HepG2 (cell line): ENCODE measurements around the gene ATP1A1. TPM values are rescaled to one million over a fixed set of nuclear protein-coding genes. Genes with fewer than 3 reads are reported as not detected.

Experiments used
- ATAC-seq: fragments of 200-7000 bp; cut with Tn5 transposase; 3 replicates; pipeline ENCODE4 v1.9.1; 2020; ENCODE audit warnings: mild to moderate bottlenecking, moderate library complexity
- BruUV-seq: library from RNA; stranded (reverse); fragments of 400-500 nt; replicated peaks from 2 replicates; lab custom pipeline; 2021; lab: Mats Ljungman, UMichigan
- CTCF ChIA-PET: fragments of 300-600 bp; formaldehyde crosslinking; extraction: SDS; loops from one replicate; lab custom pipeline; 2021; ENCODE audit warnings: low total read pairs, inconsistent platforms, low intra/inter-chr PET ratio; lab: Yijun Ruan, JAX
- POLR2A ChIA-PET: fragments of 350-600 bp; sonication (Branson Sonifier 250); formaldehyde crosslinking; loops from one replicate; lab custom pipeline; 2020; ENCODE audit warnings: antibody characterized with exemption, inconsistent platforms; lab: Yijun Ruan, JAX
- DNase-seq: peaks from one replicate; pipeline ENCODE4 v3.0.0-alpha.2; 2015; ENCODE audit warnings: low spot score
- FAIRE-seq: peaks from 3 replicates; lab custom pipeline; 2011; peaks lifted over from hg19 to GRCh38; lab: Jason Lieb, UNC
- H2AFZ ChIP-seq: one replicate; pipeline ENCODE4 v1.6.1; 2011; ENCODE audit warnings: low read length, inconsistent platforms
- H3K27ac ChIP-seq: fragments of 300-600 bp; 3 replicates; pipeline ENCODE4 v1.8.0; 2011; ENCODE audit warnings: mixed run types, mild to moderate bottlenecking, mixed read lengths, low read length, inconsistent platforms; ENCODE audit not compliant: insufficient read depth; ENCODE audit errors: extremely low read length
- H3K27me3 ChIP-seq, 2 experiments: fragments of 200-600 bp in 1 of 2; 2 replicates in 1 of 2; 3 replicates in 1 of 2; pipeline versions ENCODE4 v1.6.0 to v1.8.0; 2011; ENCODE audit warnings: low read length in 2 of 2, mild to moderate bottlenecking in 2 of 2, moderate library complexity in 2 of 2, inconsistent platforms in 1 of 2; ENCODE audit not compliant: insufficient read depth in 2 of 2, control insufficient read depth in 1 of 2
- H3K36me3 ChIP-seq, 2 experiments: fragments of 200-600 bp in 1 of 2; replicated peaks in 1 of 2; 2 replicates in 1 of 2; 3 replicates in 1 of 2; pipeline versions ENCODE4 v1.5.1 to v1.8.0; 2011; ENCODE audit warnings: low read length in 2 of 2, inconsistent platforms in 1 of 2; ENCODE audit not compliant: insufficient read depth in 2 of 2, control insufficient read depth in 1 of 2
- H3K4me1 ChIP-seq: 2 replicates; pipeline ENCODE4 v1.5.1; 2012; ENCODE audit warnings: low read length, inconsistent platforms; ENCODE audit not compliant: insufficient read depth
- H3K4me2 ChIP-seq: 2 replicates; pipeline ENCODE4 v1.6.0; 2011; ENCODE audit warnings: low read depth, low read length, inconsistent platforms
- H3K4me3 ChIP-seq, 3 experiments: fragments of 200-600 bp in 1 of 3; sonication (generic), shearing (Covaris generic) in 1 of 3; replicated peaks in 1 of 3; 2 replicates each; pipeline ENCODE4 v1.5.1; 2011 to 2016; ENCODE audit warnings: low read length in 3 of 3, inconsistent platforms in 2 of 3, low read depth in 2 of 3, mild to moderate bottlenecking in 2 of 3, control low read depth in 1 of 3, mixed read lengths in 1 of 3; ENCODE audit not compliant: insufficient read depth in 1 of 3
- H3K79me2 ChIP-seq: one replicate; pipeline ENCODE4 v1.6.1; 2011; ENCODE audit warnings: low read length, inconsistent platforms; ENCODE audit not compliant: insufficient read depth
- H3K9ac ChIP-seq: 2 replicates; pipeline ENCODE4 v1.6.0; 2011; ENCODE audit warnings: mild to moderate bottlenecking, low read depth, low read length, inconsistent platforms; ENCODE audit not compliant: insufficient read depth
- H3K9me3 ChIP-seq: 2 replicates; pipeline ENCODE4 v1.5.1; 2012; ENCODE audit warnings: mild to moderate bottlenecking, low read length
- H4K20me1 ChIP-seq: 2 replicates; pipeline ENCODE4 v1.6.0; 2011; ENCODE audit warnings: inconsistent platforms, mild to moderate bottlenecking, low read length, moderate library complexity; ENCODE audit not compliant: insufficient read depth
- ATRX ChIP-seq: sonication (generic); formaldehyde crosslinking; IDR thresholded peaks from 2 replicates; pipeline ENCODE4 v1.4.0; 2020; ENCODE audit warnings: missing genetic modification reagents, borderline replicate concordance
- ERF ChIP-seq: IDR thresholded peaks from 2 replicates; pipeline ENCODE4 v1.6.1; 2018; ENCODE audit warnings: missing biosample characterization, missing genetic modification reagents
- PPARG ChIP-seq: conservative IDR thresholded peaks from 2 replicates; pipeline ENCODE4 v1.6.1; 2016; ENCODE audit warnings: missing biosample characterization, missing genetic modification reagents
- SKI ChIP-seq: fragments of 450-650 bp; IDR thresholded peaks from one replicate; pipeline ENCODE4 v1.6.1; 2018; ENCODE audit warnings: mild to moderate bottlenecking; ENCODE audit not compliant: partially characterized antibody
- TEAD2 ChIP-seq: sonication (generic); formaldehyde crosslinking; IDR thresholded peaks from 2 replicates; pipeline ENCODE4 v1.9.0; 2021; ENCODE audit warnings: missing genetic modification reagents
- ZMYM2 ChIP-seq: sonication (generic); formaldehyde crosslinking; IDR thresholded peaks from 2 replicates; pipeline ENCODE4 v1.8.0; 2022; ENCODE audit warnings: mild to moderate bottlenecking, missing genetic modification reagents
- ZNF207 ChIP-seq: fragments of 450-650 bp; IDR thresholded peaks from 2 replicates; pipeline ENCODE4 v1.6.1; 2016; ENCODE audit warnings: antibody characterized with exemption, borderline replicate concordance
- ZNF230 ChIP-seq: sonication (generic); formaldehyde crosslinking; IDR thresholded peaks from 2 replicates; pipeline ENCODE4 v1.4.0; 2020; ENCODE audit warnings: mild to moderate bottlenecking, missing genetic modification reagents
- ZNF329 ChIP-seq: sonication (generic); formaldehyde crosslinking; IDR thresholded peaks from 2 replicates; pipeline ENCODE4 v1.9.0; 2021; ENCODE audit warnings: low read depth, mild to moderate bottlenecking, missing genetic modification reagents
- ZSCAN20 ChIP-seq: sonication (generic); formaldehyde crosslinking; IDR thresholded peaks from 2 replicates; pipeline ENCODE4 v1.4.0; 2020; ENCODE audit warnings: missing genetic modification reagents, mild to moderate bottlenecking, borderline replicate concordance
- ZSCAN30 ChIP-seq: sonication (generic); formaldehyde crosslinking; IDR thresholded peaks from 2 replicates; pipeline ENCODE4 v1.5.0; 2020; ENCODE audit warnings: mild to moderate bottlenecking, missing genetic modification reagents
- ZZZ3 ChIP-seq: sonication (generic); formaldehyde crosslinking; IDR thresholded peaks from 2 replicates; pipeline ENCODE4 v1.4.0; 2020; ENCODE audit warnings: missing genetic modification reagents, mild to moderate bottlenecking, borderline replicate concordance
- WGBS: methylation state at CpG from one replicate; pipeline ENCODE4 v1.1.6; 2017; ENCODE audit warnings: low lambda C conversion rate; 5-methylcytosine and 5-hydroxymethylcytosine counted together
- in situ Hi-C: cut with HindIII; loops from 2 replicates; pipeline ENCODE4 v1.10.0; 2017; ENCODE audit warnings: low pct_unique_long_range_greater_than_20kb; ENCODE audit not compliant: extremely low pct_ligation_motif_present
- intact Hi-C: fragments of 100-400 bp; cut with micrococcal nuclease; formaldehyde crosslinking; loops from one replicate; pipeline ENCODE4 v1.10.0; 2022; ENCODE audit not compliant: unreplicated experiment
- polyA plus RNA-seq, 8 experiments: library from polyadenylated mRNA; depleted of rRNA in 3 of 8; stranded (reverse) in 7 of 8; unstranded in 1 of 8; fragments of >200 nt; fragmentation: Illumina TruSeq in 4 of 8; extraction: Trizol in 4 of 8; gene quantifications; 2 replicates each; pipeline versions ENCODE4 v1.2.1 to v1.2.3, GENCODE V29; 2011 to 2016; ENCODE audit warnings: low read depth in 4 of 8, missing spikeins in 1 of 8, mixed read lengths in 1 of 8; ENCODE audit not compliant: insufficient read depth in 1 of 8
- total RNA-seq, 5 experiments: library from RNA; depleted of rRNA; stranded (reverse); fragments of >200 nt; fragmentation: Illumina TruSeq; extraction: Trizol; gene quantifications; 2 replicates each; pipeline ENCODE4 v1.2.3, GENCODE V29; 2016; ENCODE audit warnings: low read depth in 1 of 5
- TF ChIP-seq, protein P1 (sequence below): sonication (generic); formaldehyde crosslinking; IDR thresholded peaks from 2 replicates; pipeline ENCODE4 v1.4.0; 2020; ENCODE audit warnings: missing genetic modification reagents, borderline replicate concordance
- TF ChIP-seq, protein P2 (sequence below): sonication (generic); formaldehyde crosslinking; IDR thresholded peaks from 2 replicates; pipeline ENCODE4 v1.4.0; 2020; ENCODE audit warnings: missing genetic modification reagents, borderline replicate concordance
- TF ChIP-seq, protein P3 (sequence below): sonication (generic); formaldehyde crosslinking; IDR thresholded peaks from 2 replicates; pipeline ENCODE4 v1.4.0; 2020; ENCODE audit warnings: mild to moderate bottlenecking, missing genetic modification reagents
- TF ChIP-seq, protein P4 (sequence below): sonication (generic); formaldehyde crosslinking; IDR thresholded peaks from 2 replicates; pipeline ENCODE4 v1.8.0; 2022; ENCODE audit warnings: mild to moderate bottlenecking, missing genetic modification reagents, borderline replicate concordance
- TF ChIP-seq, protein P5 (sequence below): sonication (generic); formaldehyde crosslinking; IDR thresholded peaks from 2 replicates; pipeline ENCODE4 v1.4.0; 2020; ENCODE audit warnings: mild to moderate bottlenecking, low read depth, missing genetic modification reagents
- TF ChIP-seq, protein P6 (sequence below): sonication (generic); formaldehyde crosslinking; IDR thresholded peaks from 2 replicates; pipeline ENCODE4 v1.4.0; 2020; ENCODE audit warnings: missing genetic modification reagents

The ATP1A1 gene
- total and polyA plus RNA-seq, 2 of the 13 experiments (the other 11 are each of a cell fraction or from before 2014, with no cell fraction given): 280 to 705 TPM

DNA sequence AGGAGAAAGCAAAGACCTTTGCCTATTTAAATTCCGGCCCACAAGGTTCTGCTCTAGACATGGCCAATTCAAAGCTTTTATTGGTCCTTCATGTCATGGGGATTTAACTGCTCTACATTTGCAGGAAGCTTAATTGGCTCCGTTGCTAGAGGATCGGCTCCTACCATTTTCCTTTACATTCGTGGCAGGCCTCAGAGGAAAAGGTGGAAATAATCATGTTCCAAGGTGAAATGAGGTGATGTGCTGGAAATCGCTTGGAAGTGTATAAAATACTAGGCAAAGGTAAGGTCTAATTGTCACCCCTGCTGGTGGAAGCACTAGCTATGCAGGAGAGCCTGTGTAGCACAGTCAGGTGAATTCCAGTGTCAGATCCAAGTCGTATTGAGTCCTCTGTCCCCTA lies 55.5 kb downstream of the ATP1A1 start:
- intact Hi-C loops (no loop called here), in situ Hi-C loops (no loop called here)
- Histone ChIP-seq H3K4me3 (no peak overlapping the region), H3K27ac (no peak overlapping the region), H3K36me3 (no peaks in the 10 kb centered on the region), H2AFZ (peak overlapping the region; percentile 32), H3K9me3 (no peaks in the 10 kb centered on the region), H4K20me1 (no peaks in the 10 kb centered on the region), H3K79me2 (no peaks in the 10 kb centered on the region), H3K27me3 (no peaks in the 10 kb centered on the region), H3K9ac (no peak overlapping the region), H3K4me1 (peaks cover 43% of the 10 kb centered on the region), H3K4me2 (no peak overlapping the region)
- WGBS: 44% methylated on average over 6 of the region's 6 CpGs
- no peak for TF ChIP-seq ZSCAN20
- no peak for TF ChIP-seq ZNF207
- TF ChIP-seq, protein P1, sequence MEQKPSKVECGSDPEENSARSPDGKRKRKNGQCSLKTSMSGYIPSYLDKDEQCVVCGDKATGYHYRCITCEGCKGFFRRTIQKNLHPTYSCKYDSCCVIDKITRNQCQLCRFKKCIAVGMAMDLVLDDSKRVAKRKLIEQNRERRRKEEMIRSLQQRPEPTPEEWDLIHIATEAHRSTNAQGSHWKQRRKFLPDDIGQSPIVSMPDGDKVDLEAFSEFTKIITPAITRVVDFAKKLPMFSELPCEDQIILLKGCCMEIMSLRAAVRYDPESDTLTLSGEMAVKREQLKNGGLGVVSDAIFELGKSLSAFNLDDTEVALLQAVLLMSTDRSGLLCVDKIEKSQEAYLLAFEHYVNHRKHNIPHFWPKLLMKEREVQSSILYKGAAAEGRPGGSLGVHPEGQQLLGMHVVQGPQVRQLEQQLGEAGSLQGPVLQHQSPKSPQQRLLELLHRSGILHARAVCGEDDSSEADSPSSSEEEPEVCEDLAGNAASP (CRISPR knock-in tag): no peak
- TF ChIP-seq ERF (CRISPR knock-in tag): no peak
- TF ChIP-seq ZZZ3 (CRISPR knock-in tag): no peak
- no peak for TF ChIP-seq ZSCAN30 (CRISPR knock-in tag)
- TF ChIP-seq ZNF230 (CRISPR knock-in tag): no peak
- TF ChIP-seq, protein P2, sequence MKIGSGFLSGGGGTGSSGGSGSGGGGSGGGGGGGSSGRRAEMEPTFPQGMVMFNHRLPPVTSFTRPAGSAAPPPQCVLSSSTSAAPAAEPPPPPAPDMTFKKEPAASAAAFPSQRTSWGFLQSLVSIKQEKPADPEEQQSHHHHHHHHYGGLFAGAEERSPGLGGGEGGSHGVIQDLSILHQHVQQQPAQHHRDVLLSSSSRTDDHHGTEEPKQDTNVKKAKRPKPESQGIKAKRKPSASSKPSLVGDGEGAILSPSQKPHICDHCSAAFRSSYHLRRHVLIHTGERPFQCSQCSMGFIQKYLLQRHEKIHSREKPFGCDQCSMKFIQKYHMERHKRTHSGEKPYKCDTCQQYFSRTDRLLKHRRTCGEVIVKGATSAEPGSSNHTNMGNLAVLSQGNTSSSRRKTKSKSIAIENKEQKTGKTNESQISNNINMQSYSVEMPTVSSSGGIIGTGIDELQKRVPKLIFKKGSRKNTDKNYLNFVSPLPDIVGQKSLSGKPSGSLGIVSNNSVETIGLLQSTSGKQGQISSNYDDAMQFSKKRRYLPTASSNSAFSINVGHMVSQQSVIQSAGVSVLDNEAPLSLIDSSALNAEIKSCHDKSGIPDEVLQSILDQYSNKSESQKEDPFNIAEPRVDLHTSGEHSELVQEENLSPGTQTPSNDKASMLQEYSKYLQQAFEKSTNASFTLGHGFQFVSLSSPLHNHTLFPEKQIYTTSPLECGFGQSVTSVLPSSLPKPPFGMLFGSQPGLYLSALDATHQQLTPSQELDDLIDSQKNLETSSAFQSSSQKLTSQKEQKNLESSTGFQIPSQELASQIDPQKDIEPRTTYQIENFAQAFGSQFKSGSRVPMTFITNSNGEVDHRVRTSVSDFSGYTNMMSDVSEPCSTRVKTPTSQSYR (CRISPR knock-in tag): no peak
- TF ChIP-seq PPARG (CRISPR knock-in tag): no peak
- TF ChIP-seq, protein P3, sequence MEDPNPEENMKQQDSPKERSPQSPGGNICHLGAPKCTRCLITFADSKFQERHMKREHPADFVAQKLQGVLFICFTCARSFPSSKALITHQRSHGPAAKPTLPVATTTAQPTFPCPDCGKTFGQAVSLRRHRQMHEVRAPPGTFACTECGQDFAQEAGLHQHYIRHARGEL (CRISPR knock-in tag): no peak
- TF ChIP-seq, protein P4, sequence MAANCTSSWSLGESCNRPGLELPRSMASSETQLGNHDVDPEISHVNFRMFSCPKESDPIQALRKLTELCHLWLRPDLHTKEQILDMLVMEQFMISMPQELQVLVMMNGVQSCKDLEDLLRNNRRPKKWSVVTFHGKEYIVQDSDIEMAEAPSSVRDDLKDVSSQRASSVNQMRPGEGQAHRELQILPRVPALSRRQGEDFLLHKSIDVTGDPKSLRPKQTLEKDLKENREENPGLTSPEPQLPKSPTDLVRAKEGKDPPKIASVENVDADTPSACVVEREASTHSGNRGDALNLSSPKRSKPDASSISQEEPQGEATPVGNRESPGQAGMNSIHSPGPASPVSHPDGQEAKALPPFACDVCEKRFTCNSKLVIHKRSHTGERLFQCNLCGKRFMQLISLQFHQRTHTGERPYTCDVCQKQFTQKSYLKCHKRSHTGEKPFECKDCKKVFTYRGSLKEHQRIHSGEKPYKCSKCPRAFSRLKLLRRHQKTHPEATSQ (CRISPR knock-in tag): no peak
- TF ChIP-seq SKI: no peak
- TF ChIP-seq, protein P5, sequence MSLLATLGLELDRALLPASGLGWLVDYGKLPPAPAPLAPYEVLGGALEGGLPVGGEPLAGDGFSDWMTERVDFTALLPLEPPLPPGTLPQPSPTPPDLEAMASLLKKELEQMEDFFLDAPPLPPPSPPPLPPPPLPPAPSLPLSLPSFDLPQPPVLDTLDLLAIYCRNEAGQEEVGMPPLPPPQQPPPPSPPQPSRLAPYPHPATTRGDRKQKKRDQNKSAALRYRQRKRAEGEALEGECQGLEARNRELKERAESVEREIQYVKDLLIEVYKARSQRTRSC (CRISPR knock-in tag): no peak
- TF ChIP-seq ZNF329 (CRISPR knock-in tag): no peak
- TF ChIP-seq ZMYM2 (CRISPR knock-in tag): no peak
- TF ChIP-seq TEAD2 (CRISPR knock-in tag): no peak
- no peak for TF ChIP-seq ATRX (CRISPR knock-in tag)
- TF ChIP-seq, protein P6, sequence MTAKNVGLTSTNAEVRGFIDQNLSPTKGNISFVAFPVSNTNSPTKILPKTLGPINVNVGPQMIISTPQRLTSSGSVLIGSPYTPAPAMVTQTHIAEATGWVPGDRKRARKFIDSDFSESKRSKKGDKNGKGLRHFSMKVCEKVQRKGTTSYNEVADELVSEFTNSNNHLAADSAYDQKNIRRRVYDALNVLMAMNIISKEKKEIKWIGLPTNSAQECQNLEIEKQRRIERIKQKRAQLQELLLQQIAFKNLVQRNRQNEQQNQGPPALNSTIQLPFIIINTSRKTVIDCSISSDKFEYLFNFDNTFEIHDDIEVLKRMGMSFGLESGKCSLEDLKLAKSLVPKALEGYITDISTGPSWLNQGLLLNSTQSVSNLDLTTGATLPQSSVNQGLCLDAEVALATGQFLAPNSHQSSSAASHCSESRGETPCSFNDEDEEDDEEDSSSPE (CRISPR knock-in tag): no peak
- no peak for FAIRE-seq
- ChIA-PET POLR2A (interaction anchor here (0.9 to 4.5 kb wide), 3 partner anchors 11 to 47 kb away, joined by 3 to 37 read pairs (median 9); no protein-coding TSS in a partner anchor), CTCF (no interaction called here)
- ATAC-seq: peak; percentile 59
- no TSS peak for BruUV-seq
- DNase-seq: no peak
